Islet precursor cell (in vitro differentiated cells): Measurements from ENCODE around the gene MGLL.

ENCODE experiments used
- DNase-seq: peaks from one replicate; pipeline ENCODE4 v3.0.0-alpha.2; 2018

MGLL gene

GRCh38 chr3:127751163-127751621 lies 71.1 kb downstream of the MGLL start:
- DNase-seq = no peak

GRCh38 chr3:127750226-127751031 lies 71.9 kb downstream of the MGLL start:
- no peak for DNase-seq

GRCh38 chr3:127749787-127750225 lies 72.5 kb downstream of the MGLL start:
- no peak for DNase-seq

- no peak for DNase-seq
Observed at GRCh38 chr3:127749361-127749760, 73.0 kb downstream of the MGLL start.

GRCh38 chr3:127748754-127749327 lies 73.5 kb downstream of the MGLL start:
- DNase-seq = no peak

GRCh38 chr3:127747751-127748521 lies 74.4 kb downstream of the MGLL start:
- no peak for DNase-seq

GRCh38 chr3:127747066-127747465 lies 75.2 kb downstream of the MGLL start:
- DNase-seq = no peak

- DNase-seq = peak; percentile 70
Observed at GRCh38 chr3:127746400-127747057, 75.8 kb downstream of the MGLL start.

- no peak for DNase-seq
Observed at GRCh38 chr3:127745656-127746399, 76.5 kb downstream of the MGLL start.

GRCh38 chr3:127744875-127745274 lies 77.4 kb downstream of the MGLL start:
- DNase-seq = no peak

GRCh38 chr3:127744253-127744815 lies 78.0 kb downstream of the MGLL start:
- no peak for DNase-seq

GRCh38 chr3:127743351-127744252 lies 78.7 kb downstream of the MGLL start:
- no peak for DNase-seq

- no peak for DNase-seq
Observed at GRCh38 chr3:127742580-127742979, 79.7 kb downstream of the MGLL start.

- no peak for DNase-seq
Observed at GRCh38 chr3:127741690-127742089, 80.6 kb downstream of the MGLL start.

- no peak for DNase-seq
Observed at GRCh38 chr3:127741246-127741645, 81.1 kb downstream of the MGLL start.

GRCh38 chr3:127740136-127740915 lies 82.0 kb downstream of the MGLL start:
- no peak for DNase-seq

- DNase-seq = no peak
Observed at GRCh38 chr3:127739347-127740135, 82.8 kb downstream of the MGLL start.

GRCh38 chr3:127738192-127738840 lies 84.0 kb downstream of the MGLL start:
- peak; percentile 63 for DNase-seq
